Measurements from ENCODE around the gene COQ10A. TPM values are rescaled to one million over a fixed set of nuclear protein-coding genes. Genes with fewer than 3 reads are reported as not detected.
A peak's percentile ranks its signal among the peaks of the same experiment; 100 is the strongest.

COQ10A gene
- total RNA-seq, 6 experiments from 2014 or later, result 5.5 to 25.1 (median 13.0) TPM

- Histone ChIP-seq H3K9me3 (no peaks in the 10 kb centered on the region), H3K27me3 (no peaks in the 10 kb centered on the region), H3K4me1 (peaks cover 0 to 75% (median 14%) of the 10 kb centered on the region in 4 donors), H3K27ac (no peak overlapping the region), H3K36me3 (peaks cover 0 to 33% (median 12%) of the 10 kb centered on the region in 4 donors), H3K4me3 (no peak overlapping the region)
- TF ChIP-seq POLR2A (IDR thresholded peaks at IDR 0.05), result no peak
- TF ChIP-seq CTCF (IDR thresholded peaks at IDR 0.05), result no peak
- DNase-seq, result no peak
- 66% methylated on average over 3 of the region's 3 CpGs for WGBS (ENCODE audit: insufficient coverage, low coverage, low lambda C conversion rate, missing lambda C conversion rate)
- ATAC-seq, result no peak
- intact Hi-C loops (cut with DNase I), result no loop called here
Measured at GRCh38 chr12:56288705-56289387, 22.1 kb downstream of the COQ10A start.

- H3K4me1 ChIP-seq, result peaks cover 0 to 75% (median 7%) of the 10 kb centered on the region in 4 donors
- H3K27ac ChIP-seq, result no peak overlapping the region
- no peak for DNase-seq
- no peaks in the 10 kb centered on the region for H3K9me3 ChIP-seq
- 49% methylated on average over 5 of the region's 5 CpGs for WGBS (ENCODE audit: insufficient coverage, low coverage, low lambda C conversion rate, missing lambda C conversion rate)
- ATAC-seq, result peak in 3 of 4 donors; percentile 50 to 60 (median 57)
- intact Hi-C loops (cut with DNase I), result no loop called here
- H3K36me3 ChIP-seq, result peaks cover 0 to 19% (median 4%) of the 10 kb centered on the region in 4 donors
- H3K4me3 ChIP-seq, result no peak overlapping the region
- TF ChIP-seq POLR2A (IDR thresholded peaks at IDR 0.05) (no peak), CTCF (IDR thresholded peaks at IDR 0.05) (no peak)
- H3K27me3 ChIP-seq, result no peaks in the 10 kb centered on the region
Measured at GRCh38 chr12:56293795-56294194, 27.1 kb downstream of the COQ10A start.

- Histone ChIP-seq H3K27me3 (no peaks in the 10 kb centered on the region), H3K27ac (no peak overlapping the region), H3K9me3 (no peaks in the 10 kb centered on the region), H3K4me1 (peaks cover 0 to 77% (median 14%) of the 10 kb centered on the region in 4 donors), H3K4me3 (no peak overlapping the region), H3K36me3 (peaks cover 0 to 8% (median 1%) of the 10 kb centered on the region in 4 donors)
- WGBS (ENCODE audit: insufficient coverage, low coverage, low lambda C conversion rate, missing lambda C conversion rate), result 38% methylated on average over 3 of the region's 5 CpGs
- ATAC-seq (no peak), DNase-seq (no peak)
- TF ChIP-seq CTCF (IDR thresholded peaks at IDR 0.05), result no peak
- no peak for TF ChIP-seq POLR2A (IDR thresholded peaks at IDR 0.05)
- intact Hi-C loops (cut with DNase I), result no loop called here
Measured at GRCh38 chr12:56296295-56296694, 29.6 kb downstream of the COQ10A start.

GRCh38 chr12:56297400-56297799, 30.7 kb downstream of the COQ10A start:
- no peaks in the 10 kb centered on the region for H3K27me3 ChIP-seq
- H3K9me3 ChIP-seq, result no peaks in the 10 kb centered on the region
- peaks cover 0 to 5% (median 0%) of the 10 kb centered on the region in 4 donors for H3K36me3 ChIP-seq
- no peak for TF ChIP-seq CTCF (IDR thresholded peaks at IDR 0.05)
- TF ChIP-seq POLR2A (IDR thresholded peaks at IDR 0.05), result no peak
- ATAC-seq (no peak), DNase-seq (no peak)
- WGBS (ENCODE audit: insufficient coverage, low coverage, low lambda C conversion rate, missing lambda C conversion rate), result 78% methylated on average over 8 of the region's 8 CpGs
- H3K4me3 ChIP-seq, result no peak overlapping the region
- intact Hi-C loops (cut with DNase I), result no loop called here
- peak overlapping the region in 1 of 3 donors; percentile 3 for H3K27ac ChIP-seq
- peaks cover 0 to 76% (median 18%) of the 10 kb centered on the region in 4 donors for H3K4me1 ChIP-seq

Data from right lobe of liver (tissue), 6 donors.